Gastroesophageal sphincter (tissue), 3 donors: ENCODE results near the gene PCDH18.

Experiments used
- CTCF ChIP-seq, 4 experiments: fragments of 200-600 bp in 2 of 4; fragments of 450-650 bp in 2 of 4; sonication (generic) in 1 of 4; IDR thresholded peaks; one replicate each; pipeline ENCODE4 v1.5.1; 2017 to 2019; ENCODE audit warnings: antibody characterized with exemption in 4 of 4, mild to moderate bottlenecking in 2 of 4, moderate library complexity in 2 of 4
- EP300 ChIP-seq: sonication (generic); formaldehyde crosslinking; IDR thresholded peaks from one replicate; pipeline ENCODE4 v1.6.1; 2017; ENCODE audit warnings: antibody characterized with exemption, mild to moderate bottlenecking
- POLR2A ChIP-seq, 2 donors: fragments of 450-650 bp; IDR thresholded peaks; one replicate each; pipeline ENCODE4 v1.6.1; 2017; ENCODE audit warnings: antibody characterized with exemption in 2 of 2, mild to moderate bottlenecking in 2 of 2, moderate library complexity in 1 of 2
- POLR2AphosphoS5 ChIP-seq: sonication (generic); formaldehyde crosslinking; IDR thresholded peaks from one replicate; pipeline ENCODE4 v1.6.1; 2017; ENCODE audit warnings: antibody characterized with exemption

DNA sequence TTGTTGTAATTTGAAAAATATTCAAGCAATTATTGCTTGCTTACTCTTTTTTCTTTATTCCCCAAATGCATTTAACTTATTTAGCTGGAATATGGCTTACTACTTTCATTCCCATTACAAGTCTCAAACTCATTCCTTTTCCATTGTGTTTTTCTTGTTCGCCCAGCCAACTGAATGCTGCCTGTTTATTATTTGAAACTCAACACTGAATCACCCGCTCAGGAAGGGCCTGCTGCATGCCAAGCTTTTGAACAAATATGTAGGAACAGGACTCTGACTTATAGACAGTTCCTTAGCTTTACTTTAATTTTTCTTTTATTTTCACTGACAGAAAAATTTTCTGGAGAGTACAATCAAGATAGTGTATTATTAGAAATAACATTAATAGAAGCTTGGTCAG lies 12.9 kb downstream of the PCDH18 start:
- TF ChIP-seq CTCF (IDR thresholded peaks at IDR 0.05), result no peak
- no peak for TF ChIP-seq POLR2A (IDR thresholded peaks at IDR 0.05)
- TF ChIP-seq POLR2AphosphoS5, result no peak
- TF ChIP-seq EP300, result no peak
